Esophagus squamous epithelium (tissue), 4 donors: ENCODE results near the gene CLCNKA.

Source experiments
- POLR2A ChIP-seq, 4 donors: fragments of 450-650 bp; IDR thresholded peaks; one replicate each; pipeline ENCODE4 v1.6.1; 2017; ENCODE audit warnings: antibody characterized with exemption in 4 of 4, mild to moderate bottlenecking in 4 of 4, moderate library complexity in 3 of 4
- TF ChIP-seq, protein P1 (sequence below), 6 experiments: fragments of 450-650 bp in 4 of 6; fragments of 200-600 bp in 2 of 6; sonication (generic) in 2 of 6; IDR thresholded peaks; one replicate each; pipeline ENCODE4 v1.5.1; 2016 to 2019; ENCODE audit warnings: antibody characterized with exemption in 6 of 6, mild to moderate bottlenecking in 4 of 6, moderate library complexity in 4 of 6

DNA sequence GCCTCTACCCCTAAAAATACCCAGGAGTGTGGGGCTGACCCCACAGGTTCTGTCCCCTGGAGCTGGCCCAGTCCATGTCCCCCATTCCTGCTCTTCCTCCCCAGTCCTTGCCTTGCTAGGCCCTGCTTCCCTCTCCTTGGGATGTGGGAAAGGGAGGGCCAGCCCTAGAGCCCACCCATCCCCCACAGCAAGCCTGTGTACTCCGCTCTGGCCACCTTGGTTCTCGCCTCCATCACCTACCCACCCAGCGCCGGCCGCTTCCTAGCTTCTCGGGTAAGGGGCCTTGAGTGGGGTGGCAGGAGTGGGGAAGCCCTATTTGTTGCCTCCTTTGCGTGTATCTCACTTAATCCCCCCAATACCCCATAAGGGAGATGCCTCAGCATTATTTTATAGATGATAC, 28.5 kb downstream of the CLCNKA start:
- TF ChIP-seq, protein P1, sequence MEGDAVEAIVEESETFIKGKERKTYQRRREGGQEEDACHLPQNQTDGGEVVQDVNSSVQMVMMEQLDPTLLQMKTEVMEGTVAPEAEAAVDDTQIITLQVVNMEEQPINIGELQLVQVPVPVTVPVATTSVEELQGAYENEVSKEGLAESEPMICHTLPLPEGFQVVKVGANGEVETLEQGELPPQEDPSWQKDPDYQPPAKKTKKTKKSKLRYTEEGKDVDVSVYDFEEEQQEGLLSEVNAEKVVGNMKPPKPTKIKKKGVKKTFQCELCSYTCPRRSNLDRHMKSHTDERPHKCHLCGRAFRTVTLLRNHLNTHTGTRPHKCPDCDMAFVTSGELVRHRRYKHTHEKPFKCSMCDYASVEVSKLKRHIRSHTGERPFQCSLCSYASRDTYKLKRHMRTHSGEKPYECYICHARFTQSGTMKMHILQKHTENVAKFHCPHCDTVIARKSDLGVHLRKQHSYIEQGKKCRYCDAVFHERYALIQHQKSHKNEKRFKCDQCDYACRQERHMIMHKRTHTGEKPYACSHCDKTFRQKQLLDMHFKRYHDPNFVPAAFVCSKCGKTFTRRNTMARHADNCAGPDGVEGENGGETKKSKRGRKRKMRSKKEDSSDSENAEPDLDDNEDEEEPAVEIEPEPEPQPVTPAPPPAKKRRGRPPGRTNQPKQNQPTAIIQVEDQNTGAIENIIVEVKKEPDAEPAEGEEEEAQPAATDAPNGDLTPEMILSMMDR (IDR thresholded peaks at IDR 0.05), result no peak
- no peak for TF ChIP-seq POLR2A (IDR thresholded peaks at IDR 0.05)
